Stimulated activated CD8-positive, alpha-beta memory T cell treated with anti-CD3 and anti-CD28 coated beads, Interleukin-12 subunit alpha, Interleukin-12 subunit beta, amount 100 ng/mL, for 4 hours (primary cell): Measurements from ENCODE around the gene RNF183.
"Not testable (repeated sequence)": the region's sequence is repeated elsewhere in the genome, so short reads cannot be mapped to it uniquely, and the experiment has no call there.

Experiments
- DNase-seq: peaks from one replicate; pipeline ENCODE4 v3.0.0-alpha.2; 2020; ENCODE audit warnings: low read depth

Gene RNF183

DNA sequence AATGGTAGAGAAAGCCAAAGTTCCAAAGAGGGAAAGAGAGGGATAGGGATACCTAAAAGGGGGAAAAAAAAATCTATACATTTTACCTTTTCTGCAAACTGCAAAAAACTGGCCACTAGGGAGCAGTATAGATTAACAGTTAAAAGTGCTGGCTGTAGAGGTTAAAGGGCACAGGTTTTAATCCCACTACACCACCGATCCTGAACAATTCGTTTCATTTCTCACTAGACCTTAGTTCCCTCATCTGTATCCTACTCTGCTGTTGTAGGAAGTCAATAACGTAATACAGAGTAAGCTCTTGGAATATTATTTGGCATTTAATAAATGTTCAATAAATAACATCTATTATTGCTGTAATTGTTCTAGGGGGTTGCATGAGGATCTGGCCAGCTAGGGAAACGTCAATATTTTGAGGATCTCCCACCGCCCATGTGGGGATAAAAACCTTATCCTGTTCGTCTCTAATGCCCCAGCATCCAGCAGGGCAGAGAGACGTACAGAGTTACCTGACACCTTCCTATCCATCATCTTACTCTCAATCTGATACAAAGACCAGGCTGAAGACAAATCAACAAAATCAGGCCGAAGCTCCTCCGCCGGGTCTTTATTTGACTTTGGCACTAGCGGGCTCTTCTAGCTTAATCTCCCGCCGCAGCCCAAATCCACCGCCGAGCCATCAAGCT lies 28.6 kb downstream of the RNF183 start:
- no peak for DNase-seq

DNA sequence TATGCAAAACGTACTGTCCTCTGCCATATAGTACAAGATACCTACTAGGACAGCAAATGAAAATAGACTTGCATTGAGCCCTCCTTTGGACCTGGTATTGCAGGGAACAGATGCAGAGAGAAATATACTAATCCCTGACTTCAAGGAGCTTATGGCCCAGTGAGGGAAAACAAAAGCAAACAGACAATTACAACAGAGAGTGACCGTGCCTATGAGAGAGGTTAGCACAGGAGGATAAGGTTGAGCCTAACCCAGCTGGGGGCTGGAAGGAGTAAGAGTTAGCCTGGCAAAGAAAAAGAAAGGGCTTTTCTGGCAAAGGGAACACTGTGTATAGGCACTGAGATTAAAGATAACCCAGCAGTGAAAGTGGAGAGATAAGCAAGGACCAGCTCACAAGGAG lies 33.3 kb downstream of the RNF183 start:
- no peak for DNase-seq

DNA sequence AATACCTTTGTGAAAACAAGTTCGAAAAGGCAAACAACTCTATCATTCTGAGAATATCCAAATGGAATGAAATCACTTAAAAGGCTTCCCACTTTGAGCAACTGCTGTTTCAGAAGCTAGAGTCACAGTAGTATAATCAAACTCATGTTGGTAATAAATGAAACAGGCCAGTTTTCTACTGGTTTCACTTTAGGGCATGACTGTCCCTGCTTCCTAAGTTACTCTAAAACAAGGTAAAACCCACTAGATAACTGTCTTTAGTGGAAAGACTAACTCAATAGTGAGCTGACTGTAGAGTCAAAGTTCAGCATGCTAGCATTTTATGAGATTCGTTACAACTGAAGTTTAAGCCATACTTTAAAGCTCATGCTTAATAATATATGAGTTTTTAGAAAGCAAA lies 33.8 kb downstream of the RNF183 start:
- no peak for DNase-seq

DNA sequence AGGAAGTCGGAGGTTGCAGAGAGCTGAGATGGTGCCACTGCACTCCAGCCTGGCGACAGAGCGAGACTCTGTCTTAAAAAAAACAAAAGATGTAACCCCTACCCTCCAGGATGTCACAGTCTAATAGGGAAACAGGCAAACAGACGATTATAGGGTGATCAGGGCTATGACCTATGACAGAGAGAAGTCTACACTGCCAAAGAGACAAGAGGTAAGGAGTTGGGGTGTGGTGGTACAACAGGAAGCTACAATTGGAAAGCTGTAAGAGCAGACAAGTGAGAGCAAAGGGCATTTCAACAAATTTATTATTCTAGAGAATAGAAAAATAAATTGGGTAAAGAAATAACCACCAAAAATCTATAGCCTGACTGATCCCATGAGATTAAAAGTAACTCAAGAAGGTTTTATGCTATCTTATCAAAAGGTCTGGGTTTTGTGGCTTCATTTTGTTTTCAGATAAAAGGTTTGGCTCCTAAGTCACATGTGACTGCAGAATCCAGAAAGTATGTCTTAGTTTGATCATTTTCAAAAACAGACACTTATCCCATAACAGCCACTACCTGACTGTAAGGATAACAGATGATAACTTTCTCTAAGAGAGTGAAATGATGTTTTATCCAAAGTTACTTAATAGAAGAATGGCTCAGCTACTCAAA lies 35.1 kb downstream of the RNF183 start:
- no peak for DNase-seq

DNA sequence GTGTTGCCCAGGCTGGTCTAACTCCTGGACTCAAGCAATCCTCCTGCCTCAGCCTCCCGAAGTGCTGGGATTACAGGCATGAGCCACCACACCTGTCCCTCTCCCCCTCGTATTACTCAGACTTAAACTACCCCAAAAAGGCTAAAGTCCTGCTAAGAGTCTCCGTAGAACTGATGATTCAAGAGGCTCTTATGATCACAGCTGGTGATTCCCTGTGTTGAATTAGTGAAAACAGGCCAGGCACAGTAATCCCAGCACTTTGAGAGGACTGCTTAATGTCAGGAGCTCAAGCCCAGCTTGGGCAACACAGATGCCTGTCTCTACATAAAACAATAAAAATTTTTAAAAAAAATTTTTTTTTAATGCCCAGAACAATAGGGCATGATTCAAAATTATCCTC lies 37.0 kb downstream of the RNF183 start:
- DNase-seq = no peak

DNA sequence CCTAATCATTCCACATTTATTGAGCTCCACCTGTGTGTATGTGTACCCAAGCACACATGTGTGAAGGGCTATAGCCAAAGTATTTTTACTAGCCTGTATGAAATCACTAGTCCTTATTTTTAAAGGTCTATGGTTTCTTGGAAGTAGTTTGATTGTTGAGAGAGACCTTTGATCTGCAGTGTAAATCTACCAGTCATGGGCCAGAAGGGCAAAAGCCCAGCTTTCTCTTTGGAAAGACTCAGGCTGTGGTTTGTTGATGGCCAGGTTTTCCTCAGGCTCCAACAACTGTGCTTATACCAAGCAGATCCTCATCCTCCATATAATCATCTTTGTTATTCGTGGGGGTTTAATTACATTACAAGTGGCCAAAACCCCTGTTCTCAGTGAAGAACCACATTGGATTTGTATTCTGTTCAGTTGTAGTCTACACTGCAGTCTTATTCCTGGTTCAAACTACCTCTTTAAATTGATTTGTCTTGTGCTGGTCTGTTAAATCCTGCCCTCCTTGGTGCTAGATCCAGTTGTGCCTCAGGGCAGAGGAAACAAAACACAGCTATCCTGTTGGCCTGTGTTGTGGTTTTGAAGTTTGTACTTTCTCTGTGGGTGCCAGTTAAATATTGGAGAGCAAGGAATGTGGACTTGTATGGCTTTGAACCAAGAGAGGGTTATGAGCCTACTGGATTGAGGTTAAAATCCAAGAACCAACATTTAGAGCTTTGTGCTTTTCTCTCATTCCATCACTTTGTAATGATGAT lies 41.1 kb downstream of the RNF183 start:
- no peak for DNase-seq

DNA sequence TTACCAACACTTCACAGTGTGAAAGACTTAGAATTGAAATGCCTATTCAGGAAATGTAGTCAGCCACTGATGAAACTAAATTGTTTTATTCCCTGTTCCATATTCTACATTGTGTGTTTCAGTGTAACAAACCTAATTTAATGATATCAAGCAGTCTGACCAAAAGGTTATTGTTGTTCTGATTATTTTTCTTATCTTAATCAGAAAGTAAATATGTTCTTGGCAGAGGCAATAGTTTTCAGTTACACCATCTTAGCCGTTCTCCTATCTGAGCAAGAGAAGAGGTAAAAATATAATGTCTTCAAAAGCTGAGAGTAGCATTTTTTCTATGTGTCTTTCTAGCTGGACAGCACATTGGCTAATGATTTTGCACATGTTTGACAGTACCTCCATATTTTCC lies 44.9 kb downstream of the RNF183 start:
- DNase-seq = no peak

DNA sequence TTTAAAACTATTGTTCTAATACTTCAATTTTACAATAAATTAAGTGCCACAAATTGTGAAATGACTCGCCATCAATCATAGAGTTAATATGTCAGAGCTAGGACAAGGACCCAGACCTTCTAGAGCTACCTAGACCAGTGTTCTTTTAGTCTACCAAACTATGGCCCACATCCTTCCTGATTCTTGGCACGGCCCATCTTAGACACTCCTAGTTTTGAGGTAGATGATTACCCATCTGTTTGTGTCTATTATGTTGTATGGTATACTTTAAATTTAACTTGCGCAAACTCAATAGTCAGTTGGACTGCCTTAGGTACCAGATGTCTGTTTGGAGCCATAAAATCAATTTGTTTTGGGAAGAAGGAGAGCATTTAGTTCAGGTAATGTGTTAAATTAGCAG lies 45.3 kb downstream of the RNF183 start:
- no peak for DNase-seq

DNA sequence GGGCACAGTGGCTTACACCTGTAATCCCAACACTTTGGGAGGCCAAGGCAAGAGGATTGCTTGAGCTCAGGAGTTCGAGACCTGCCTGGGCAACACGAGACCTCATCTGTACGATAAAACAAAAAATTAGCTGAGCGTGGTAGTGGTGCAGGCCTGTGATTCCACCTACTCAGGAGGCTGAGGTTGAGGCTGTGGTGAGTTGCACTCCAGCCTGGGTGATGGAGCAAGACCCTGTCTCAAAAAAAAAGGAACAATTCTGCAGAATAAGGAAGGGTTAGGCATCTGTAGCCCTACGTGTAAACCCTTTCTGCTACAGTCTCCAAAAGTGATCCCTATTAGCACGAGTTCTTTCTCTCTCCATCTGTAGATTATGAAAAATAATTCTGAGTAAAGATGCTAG lies 47.7 kb downstream of the RNF183 start:
- DNase-seq = no peak

DNA sequence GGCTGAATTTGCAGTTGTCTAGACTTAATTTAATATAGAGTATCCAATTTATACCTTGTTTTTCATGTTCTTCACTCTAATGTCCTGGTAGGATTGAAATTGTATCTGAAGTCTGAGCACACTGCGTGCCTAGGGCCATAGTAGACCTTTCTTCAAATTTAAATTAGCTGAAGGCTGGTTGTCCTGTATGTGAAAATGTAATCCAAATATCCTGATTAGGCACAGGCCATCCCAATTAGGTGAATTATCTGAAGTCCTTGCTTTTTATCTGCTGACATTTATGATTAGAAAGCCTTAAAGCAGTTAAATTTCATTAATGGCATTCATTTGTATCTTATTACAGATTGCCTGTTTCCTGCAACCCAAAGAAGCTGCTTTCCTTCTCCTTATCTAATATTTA lies 48.2 kb downstream of the RNF183 start:
- DNase-seq = no peak

DNA sequence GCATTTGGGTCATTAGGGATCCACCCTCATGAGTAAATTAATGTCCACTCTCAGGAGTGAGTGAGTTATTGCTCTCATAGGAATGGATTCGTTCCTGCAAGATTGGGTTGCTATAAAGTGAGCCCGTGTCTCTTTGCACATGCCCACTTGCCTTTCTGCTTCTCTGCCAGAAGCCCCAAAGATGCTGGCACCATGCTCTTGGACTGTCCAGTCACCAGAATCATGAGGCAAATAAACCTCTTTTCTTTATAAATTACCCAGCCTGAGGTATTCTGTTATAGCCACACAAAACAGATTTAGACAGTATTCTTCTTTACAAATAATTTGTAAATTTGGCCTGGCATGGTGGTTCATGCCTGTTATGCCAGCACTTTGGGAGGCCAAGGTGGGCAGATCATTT lies 52.4 kb downstream of the RNF183 start:
- DNase-seq = no peak

DNA sequence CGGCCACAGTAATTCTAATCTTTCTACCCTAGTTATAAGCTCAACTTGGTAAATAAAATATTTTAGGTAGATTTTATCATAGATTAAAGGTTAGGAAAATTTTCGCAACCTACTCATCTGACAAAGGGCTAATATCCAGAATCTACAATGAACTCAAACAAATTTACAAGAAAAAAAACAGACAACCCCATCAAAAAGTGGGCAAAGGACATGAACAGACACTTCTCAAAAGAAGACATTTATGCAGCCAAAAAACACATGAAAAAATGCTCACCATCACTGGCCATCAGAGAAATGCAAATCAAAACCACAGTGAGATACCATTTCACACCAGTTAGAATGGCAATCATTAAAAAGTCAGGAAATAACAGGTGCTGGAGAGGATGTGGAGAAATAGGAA lies 53.5 kb downstream of the RNF183 start:
- not testable (repeated sequence) for DNase-seq

DNA sequence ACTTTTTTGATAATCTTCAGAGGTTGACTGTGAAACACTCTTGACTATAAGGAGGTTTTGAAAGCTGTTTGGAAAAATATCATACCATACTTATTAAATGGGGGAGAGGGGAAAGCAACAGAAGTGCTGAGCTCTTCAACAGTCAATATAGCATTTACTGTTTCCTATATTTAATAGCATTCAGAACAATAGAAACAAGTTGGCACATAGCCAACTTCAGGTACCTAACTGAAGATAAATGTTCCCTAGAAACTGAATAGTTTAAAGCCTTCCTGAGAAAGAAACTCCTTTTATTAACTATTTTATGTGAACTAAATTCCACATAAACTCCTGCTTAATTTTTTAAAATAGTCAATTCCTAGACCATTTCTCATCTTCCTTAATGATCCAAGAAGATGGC lies 55.5 kb downstream of the RNF183 start:
- no peak for DNase-seq
